A673 (cell line): Measurements from ENCODE around the gene TDP1.

ENCODE experiments used
- CTCF ChIP-seq: fragments of 300-800, 200-600 bp; sonication (generic); conservative IDR thresholded peaks from 2 replicates; pipeline ENCODE4 v1.5.1; 2017; ENCODE audit warnings: low read depth, mild to moderate bottlenecking, antibody characterized with exemption, low read length, moderate library complexity, mixed read lengths
- EZH2 ChIP-seq: fragments of 200-600 bp; sonication (generic); IDR thresholded peaks from 2 replicates; pipeline ENCODE4 v1.6.1; 2017; ENCODE audit warnings: borderline replicate concordance, low read depth, mild to moderate bottlenecking, mixed read lengths, antibody characterized with exemption, low read length; ENCODE audit not compliant: poor library complexity, severe bottlenecking

GRCh38 chr14:89955745-89956660, at the start of gene TDP1:
- TF ChIP-seq CTCF, result peak; percentile 24; the same call in 1 of the 2 replicates
- no peak for TF ChIP-seq EZH2
